HepG2 (cell line): Measurements from ENCODE around the gene CBLN3. TPM values are rescaled to one million over a fixed set of nuclear protein-coding genes. Genes with fewer than 3 reads are reported as not detected.

Experiments
- CHD2 ChIP-seq: IDR thresholded peaks from 2 replicates; pipeline ENCODE4 v1.6.1; 2011; ENCODE audit warnings: low read depth, low read length, improper control_type of control experiment
- HNRNPLL ChIP-seq: fragments of 200-400 bp; formaldehyde crosslinking; IDR thresholded peaks from 2 replicates; pipeline ENCODE4 v1.6.1; 2017; ENCODE audit warnings: mild to moderate bottlenecking, low read depth, low read length; ENCODE audit not compliant: poor library complexity, severe bottlenecking
- JUND ChIP-seq: sonication (generic); formaldehyde crosslinking; IDR thresholded peaks from 2 replicates; pipeline ENCODE4 v1.8.0; 2022; ENCODE audit warnings: mild to moderate bottlenecking, missing genetic modification reagents
- KLF12 ChIP-seq: sonication (generic); formaldehyde crosslinking; IDR thresholded peaks from 2 replicates; pipeline ENCODE4 v1.4.0; 2020; ENCODE audit warnings: missing genetic modification reagents, borderline replicate concordance
- MXD4 ChIP-seq: IDR thresholded peaks from 2 replicates; pipeline ENCODE4 v1.6.1; 2016; ENCODE audit warnings: mild to moderate bottlenecking, missing biosample characterization, missing genetic modification reagents
- NR2F1 ChIP-seq, 2 experiments: fragments of 450-650 bp in 1 of 2; formaldehyde crosslinking in 1 of 2; IDR thresholded peaks; 2 replicates each; pipeline versions ENCODE4 v1.5.0 to v1.6.1; 2016 to 2020; ENCODE audit warnings: mild to moderate bottlenecking in 1 of 2, missing compliant biosample characterization in 1 of 2, missing genetic modification reagents in 1 of 2, moderate library complexity in 1 of 2
- REL ChIP-seq: sonication (generic); formaldehyde crosslinking; conservative IDR thresholded peaks from 2 replicates; pipeline ENCODE4 v1.8.0; 2022; ENCODE audit warnings: mild to moderate bottlenecking, missing genetic modification reagents, moderate library complexity
- TRIM24 ChIP-seq: sonication (generic); formaldehyde crosslinking; IDR thresholded peaks from 2 replicates; pipeline ENCODE4 v1.8.0; 2022; ENCODE audit warnings: mild to moderate bottlenecking, missing genetic modification reagents
- ZNF12 ChIP-seq: sonication (generic); formaldehyde crosslinking; IDR thresholded peaks from 2 replicates; pipeline ENCODE4 v1.5.0; 2020; ENCODE audit warnings: missing genetic modification reagents
- ZNF160 ChIP-seq: sonication (generic); formaldehyde crosslinking; IDR thresholded peaks from 2 replicates; pipeline ENCODE4 v1.8.0; 2022; ENCODE audit warnings: mild to moderate bottlenecking, inconsistent platforms, missing genetic modification reagents
- ZNF251 ChIP-seq: sonication (generic); formaldehyde crosslinking; IDR thresholded peaks from 2 replicates; pipeline ENCODE4 v1.9.0; 2021; ENCODE audit warnings: mild to moderate bottlenecking, missing genetic modification reagents
- ZNF674 ChIP-seq: sonication (generic); formaldehyde crosslinking; IDR thresholded peaks from 2 replicates; pipeline ENCODE4 v1.5.0; 2020; ENCODE audit warnings: low read depth, mild to moderate bottlenecking, missing genetic modification reagents
- ZNF775 ChIP-seq: sonication (generic); formaldehyde crosslinking; IDR thresholded peaks from 2 replicates; pipeline ENCODE4 v1.4.0; 2020; ENCODE audit warnings: missing genetic modification reagents, mild to moderate bottlenecking, moderate library complexity, borderline replicate concordance
- polyA plus RNA-seq, 8 experiments: library from polyadenylated mRNA; depleted of rRNA in 3 of 8; stranded (reverse) in 7 of 8; unstranded in 1 of 8; fragments of >200 nt; fragmentation: Illumina TruSeq in 4 of 8; extraction: Trizol in 4 of 8; gene quantifications; 2 replicates each; pipeline versions ENCODE4 v1.2.1 to v1.2.3, GENCODE V29; 2011 to 2016; ENCODE audit warnings: low read depth in 4 of 8, missing spikeins in 1 of 8, mixed read lengths in 1 of 8; ENCODE audit not compliant: insufficient read depth in 1 of 8
- total RNA-seq, 5 experiments: library from RNA; depleted of rRNA; stranded (reverse); fragments of >200 nt; fragmentation: Illumina TruSeq; extraction: Trizol; gene quantifications; 2 replicates each; pipeline ENCODE4 v1.2.3, GENCODE V29; 2016; ENCODE audit warnings: low read depth in 1 of 5
- TF ChIP-seq, protein P1 (sequence below): sonication (generic); formaldehyde crosslinking; IDR thresholded peaks from 2 replicates; pipeline ENCODE4 v1.5.0; 2020; ENCODE audit warnings: mild to moderate bottlenecking, missing genetic modification reagents
- TF ChIP-seq, protein P2 (sequence below): sonication (generic); formaldehyde crosslinking; conservative IDR thresholded peaks from 2 replicates; pipeline ENCODE4 v1.8.0; 2022; ENCODE audit warnings: mild to moderate bottlenecking, moderate library complexity, missing genetic modification reagents
- TF ChIP-seq, protein P3 (sequence below): sonication (generic); formaldehyde crosslinking; IDR thresholded peaks from 2 replicates; pipeline ENCODE4 v1.4.0; 2020; ENCODE audit warnings: missing genetic modification reagents
- TF ChIP-seq, protein P4 (sequence below): IDR thresholded peaks from 2 replicates; pipeline ENCODE4 v1.6.1; 2016; ENCODE audit warnings: mild to moderate bottlenecking, missing biosample characterization, missing genetic modification reagents
- TF ChIP-seq, protein P5 (sequence below), 2 experiments: fragments of 450-650 bp in 1 of 2; sonication (generic) in 1 of 2; formaldehyde crosslinking; IDR thresholded peaks; 2 replicates each; pipeline versions ENCODE4 v1.5.0 to v1.8.0; 2020 to 2022; ENCODE audit warnings: mild to moderate bottlenecking in 1 of 2, missing genetic modification reagents in 1 of 2

Gene CBLN3
- total and polyA plus RNA-seq, 2 of the 13 experiments (the other 11 are each of a cell fraction or from before 2014, with no cell fraction given), result 0.66 to 0.98 TPM

DNA sequence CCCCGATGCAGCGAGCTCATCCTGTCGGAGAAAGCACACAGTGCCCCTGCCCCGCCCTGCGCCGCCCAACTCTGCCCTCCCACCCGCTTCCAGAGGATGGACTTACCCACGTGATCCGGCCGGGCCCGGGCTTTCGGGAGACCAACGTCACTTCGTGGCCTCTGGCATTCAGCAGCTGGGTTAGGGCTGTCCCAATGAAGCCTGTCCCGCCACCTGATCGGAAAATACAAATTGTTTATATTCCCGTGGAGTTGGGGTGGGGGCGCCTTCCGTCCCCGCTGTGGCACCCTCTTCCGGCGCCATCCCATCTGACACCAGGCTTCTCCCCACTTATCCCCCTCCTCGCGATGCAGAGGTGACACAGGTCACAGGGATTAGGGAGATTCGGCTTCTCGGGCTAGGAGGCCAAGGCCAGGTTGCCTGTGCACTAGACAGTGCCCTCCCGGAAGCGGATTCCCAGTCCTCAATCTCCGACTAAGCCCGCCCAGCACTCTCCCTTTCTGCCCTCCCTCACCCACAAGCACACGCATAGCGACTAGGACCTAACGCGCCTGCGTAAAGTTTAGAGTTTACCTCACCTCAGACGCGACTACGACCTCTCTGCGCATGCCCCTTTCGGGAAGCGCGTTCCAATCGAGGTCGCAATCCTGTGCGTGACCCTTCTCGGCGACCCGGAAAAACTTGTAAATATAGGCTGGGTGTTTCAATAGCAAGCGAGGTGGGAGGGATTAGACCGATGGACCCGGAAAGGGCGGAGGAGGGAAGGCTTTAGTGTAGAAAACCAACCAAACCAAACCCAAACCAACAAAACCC lies 13.0 kb upstream of the CBLN3 start, which contains the start of gene SDR39U1 (continued):
- peak; percentile 24 for TF ChIP-seq ZNF674 (CRISPR knock-in tag)
- peak; percentile 91 for TF ChIP-seq ZNF160 (CRISPR knock-in tag)
- peak; percentile 69 for TF ChIP-seq CHD2
- peak; percentile 96 for TF ChIP-seq MXD4 (CRISPR knock-in tag)
- TF ChIP-seq REL, result no peak
- TF ChIP-seq NR2F1 (CRISPR knock-in tag; IDR thresholded peaks at IDR 0.05), result peak; percentile 35 to 72; a peak in 2 of 4 replicates
- TF ChIP-seq HNRNPLL, result peak; percentile 75
- TF ChIP-seq ZNF251, result peak; percentile 89; the same call in 1 of the 2 replicates
- TF ChIP-seq ZNF12 (CRISPR knock-in tag), result peak; percentile 17; the same call in 1 of the 2 replicates
- TF ChIP-seq, protein P1, sequence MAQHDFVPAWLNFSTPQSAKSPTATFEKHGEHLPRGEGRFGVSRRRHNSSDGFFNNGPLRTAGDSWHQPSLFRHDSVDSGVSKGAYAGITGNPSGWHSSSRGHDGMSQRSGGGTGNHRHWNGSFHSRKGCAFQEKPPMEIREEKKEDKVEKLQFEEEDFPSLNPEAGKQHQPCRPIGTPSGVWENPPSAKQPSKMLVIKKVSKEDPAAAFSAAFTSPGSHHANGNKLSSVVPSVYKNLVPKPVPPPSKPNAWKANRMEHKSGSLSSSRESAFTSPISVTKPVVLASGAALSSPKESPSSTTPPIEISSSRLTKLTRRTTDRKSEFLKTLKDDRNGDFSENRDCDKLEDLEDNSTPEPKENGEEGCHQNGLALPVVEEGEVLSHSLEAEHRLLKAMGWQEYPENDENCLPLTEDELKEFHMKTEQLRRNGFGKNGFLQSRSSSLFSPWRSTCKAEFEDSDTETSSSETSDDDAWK (CRISPR knock-in tag), result no peak
- TF ChIP-seq, protein P2, sequence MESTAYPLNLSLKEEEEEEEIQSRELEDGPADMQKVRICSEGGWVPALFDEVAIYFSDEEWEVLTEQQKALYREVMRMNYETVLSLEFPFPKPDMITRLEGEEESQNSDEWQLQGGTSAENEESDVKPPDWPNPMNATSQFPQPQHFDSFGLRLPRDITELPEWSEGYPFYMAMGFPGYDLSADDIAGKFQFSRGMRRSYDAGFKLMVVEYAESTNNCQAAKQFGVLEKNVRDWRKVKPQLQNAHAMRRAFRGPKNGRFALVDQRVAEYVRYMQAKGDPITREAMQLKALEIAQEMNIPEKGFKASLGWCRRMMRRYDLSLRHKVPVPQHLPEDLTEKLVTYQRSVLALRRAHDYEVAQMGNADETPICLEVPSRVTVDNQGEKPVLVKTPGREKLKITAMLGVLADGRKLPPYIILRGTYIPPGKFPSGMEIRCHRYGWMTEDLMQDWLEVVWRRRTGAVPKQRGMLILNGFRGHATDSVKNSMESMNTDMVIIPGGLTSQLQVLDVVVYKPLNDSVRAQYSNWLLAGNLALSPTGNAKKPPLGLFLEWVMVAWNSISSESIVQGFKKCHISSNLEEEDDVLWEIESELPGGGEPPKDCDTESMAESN (CRISPR knock-in tag), result peak; percentile 95
- TF ChIP-seq JUND (CRISPR knock-in tag), result peak; percentile 34; the same call in 1 of the 2 replicates
- peak; percentile 94 for TF ChIP-seq KLF12 (CRISPR knock-in tag)
- TF ChIP-seq, protein P3, sequence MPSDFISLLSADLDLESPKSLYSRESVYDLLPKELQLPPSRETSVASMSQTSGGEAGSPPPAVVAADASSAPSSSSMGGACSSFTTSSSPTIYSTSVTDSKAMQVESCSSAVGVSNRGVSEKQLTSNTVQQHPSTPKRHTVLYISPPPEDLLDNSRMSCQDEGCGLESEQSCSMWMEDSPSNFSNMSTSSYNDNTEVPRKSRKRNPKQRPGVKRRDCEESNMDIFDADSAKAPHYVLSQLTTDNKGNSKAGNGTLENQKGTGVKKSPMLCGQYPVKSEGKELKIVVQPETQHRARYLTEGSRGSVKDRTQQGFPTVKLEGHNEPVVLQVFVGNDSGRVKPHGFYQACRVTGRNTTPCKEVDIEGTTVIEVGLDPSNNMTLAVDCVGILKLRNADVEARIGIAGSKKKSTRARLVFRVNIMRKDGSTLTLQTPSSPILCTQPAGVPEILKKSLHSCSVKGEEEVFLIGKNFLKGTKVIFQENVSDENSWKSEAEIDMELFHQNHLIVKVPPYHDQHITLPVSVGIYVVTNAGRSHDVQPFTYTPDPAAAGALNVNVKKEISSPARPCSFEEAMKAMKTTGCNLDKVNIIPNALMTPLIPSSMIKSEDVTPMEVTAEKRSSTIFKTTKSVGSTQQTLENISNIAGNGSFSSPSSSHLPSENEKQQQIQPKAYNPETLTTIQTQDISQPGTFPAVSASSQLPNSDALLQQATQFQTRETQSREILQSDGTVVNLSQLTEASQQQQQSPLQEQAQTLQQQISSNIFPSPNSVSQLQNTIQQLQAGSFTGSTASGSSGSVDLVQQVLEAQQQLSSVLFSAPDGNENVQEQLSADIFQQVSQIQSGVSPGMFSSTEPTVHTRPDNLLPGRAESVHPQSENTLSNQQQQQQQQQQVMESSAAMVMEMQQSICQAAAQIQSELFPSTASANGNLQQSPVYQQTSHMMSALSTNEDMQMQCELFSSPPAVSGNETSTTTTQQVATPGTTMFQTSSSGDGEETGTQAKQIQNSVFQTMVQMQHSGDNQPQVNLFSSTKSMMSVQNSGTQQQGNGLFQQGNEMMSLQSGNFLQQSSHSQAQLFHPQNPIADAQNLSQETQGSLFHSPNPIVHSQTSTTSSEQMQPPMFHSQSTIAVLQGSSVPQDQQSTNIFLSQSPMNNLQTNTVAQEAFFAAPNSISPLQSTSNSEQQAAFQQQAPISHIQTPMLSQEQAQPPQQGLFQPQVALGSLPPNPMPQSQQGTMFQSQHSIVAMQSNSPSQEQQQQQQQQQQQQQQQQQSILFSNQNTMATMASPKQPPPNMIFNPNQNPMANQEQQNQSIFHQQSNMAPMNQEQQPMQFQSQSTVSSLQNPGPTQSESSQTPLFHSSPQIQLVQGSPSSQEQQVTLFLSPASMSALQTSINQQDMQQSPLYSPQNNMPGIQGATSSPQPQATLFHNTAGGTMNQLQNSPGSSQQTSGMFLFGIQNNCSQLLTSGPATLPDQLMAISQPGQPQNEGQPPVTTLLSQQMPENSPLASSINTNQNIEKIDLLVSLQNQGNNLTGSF (CRISPR knock-in tag), result no peak; the same call in none of the 2 replicates
- peak; percentile 61; the same call in 1 of the 2 replicates for TF ChIP-seq ZNF775 (CRISPR knock-in tag)
- peak; percentile 15; the same call in 1 of the 2 replicates for TF ChIP-seq TRIM24
- TF ChIP-seq, protein P4, sequence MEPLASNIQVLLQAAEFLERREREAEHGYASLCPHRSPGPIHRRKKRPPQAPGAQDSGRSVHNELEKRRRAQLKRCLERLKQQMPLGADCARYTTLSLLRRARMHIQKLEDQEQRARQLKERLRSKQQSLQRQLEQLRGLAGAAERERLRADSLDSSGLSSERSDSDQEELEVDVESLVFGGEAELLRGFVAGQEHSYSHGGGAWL (CRISPR knock-in tag), result peak; percentile 95; the same call in 1 of the 2 replicates
- TF ChIP-seq, protein P5, sequence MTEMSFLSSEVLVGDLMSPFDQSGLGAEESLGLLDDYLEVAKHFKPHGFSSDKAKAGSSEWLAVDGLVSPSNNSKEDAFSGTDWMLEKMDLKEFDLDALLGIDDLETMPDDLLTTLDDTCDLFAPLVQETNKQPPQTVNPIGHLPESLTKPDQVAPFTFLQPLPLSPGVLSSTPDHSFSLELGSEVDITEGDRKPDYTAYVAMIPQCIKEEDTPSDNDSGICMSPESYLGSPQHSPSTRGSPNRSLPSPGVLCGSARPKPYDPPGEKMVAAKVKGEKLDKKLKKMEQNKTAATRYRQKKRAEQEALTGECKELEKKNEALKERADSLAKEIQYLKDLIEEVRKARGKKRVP (CRISPR knock-in tag; IDR thresholded peaks at IDR 0.05), result peak in 1 of 2 experiments; percentile 76; a peak in 1 of 4 replicates
